Measurements from ENCODE around the gene ESYT1. TPM values are rescaled to one million over a fixed set of nuclear protein-coding genes. Genes with fewer than 3 reads are reported as not detected.
A peak's percentile ranks its signal among the peaks of the same experiment; 100 is the strongest.

The ESYT1 gene
- polyA plus RNA-seq, 1 donor from 2014 or later: 19.6 TPM

- Histone ChIP-seq H3K27me3 (ENCODE audit: insufficient read depth, low read depth, low read length) (no peaks in the 10 kb centered on the region), H3K9ac (ENCODE audit: low read length) (peak overlapping the region; percentile 86)
Observed at GRCh38 chr12:56105609-56105902, 22.5 kb upstream of the ESYT1 start.

GRCh38 chr12:56107242-56107641, 20.8 kb upstream of the ESYT1 start:
- no peaks in the 10 kb centered on the region for H3F3A ChIP-seq (ENCODE audit: insufficient read depth, low read length, poor library complexity, severe bottlenecking)
- H3K4me3 ChIP-seq (ENCODE audit: low read length): no peak overlapping the region
- no peak overlapping the region for H3K4me2 ChIP-seq (ENCODE audit: low read length)
- no peak overlapping the region for H2AFZ ChIP-seq (ENCODE audit: low read depth, low read length)
- H4K20me1 ChIP-seq (ENCODE audit: insufficient read depth): no peaks in the 10 kb centered on the region
- no peaks in the 10 kb centered on the region for H3K27me3 ChIP-seq (ENCODE audit: insufficient read depth, low read depth, low read length)
- H3K9me3 ChIP-seq (ENCODE audit: low read length): no peaks in the 10 kb centered on the region
- no peak overlapping the region for H3K27ac ChIP-seq (ENCODE audit: low read length)
- H3K9me2 ChIP-seq (ENCODE audit: insufficient read depth, low read length): no peaks in the 10 kb centered on the region
- TF ChIP-seq MXI1 (conservative IDR thresholded peaks at IDR 0.05; ENCODE audit: poor library complexity, severe bottlenecking): no peak
- no peak for TF ChIP-seq TAF1 (IDR thresholded peaks at IDR 0.05; ENCODE audit: low read depth)
- TF ChIP-seq CTCF (IDR thresholded peaks at IDR 0.05; ENCODE audit: poor library complexity, severe bottlenecking): no peak
- TF ChIP-seq POLR2AphosphoS5 (IDR thresholded peaks at IDR 0.05): no peak
- no peak for TF ChIP-seq SMC3 (conservative IDR thresholded peaks at IDR 0.05; ENCODE audit: poor library complexity)
- no peak for TF ChIP-seq EP300 (conservative IDR thresholded peaks at IDR 0.05; ENCODE audit: poor library complexity, severe bottlenecking)
- TF ChIP-seq EZH2 (IDR thresholded peaks at IDR 0.05; ENCODE audit: borderline replicate concordance, insufficient read depth, low read length, poor library complexity, severe bottlenecking): no peak
- TF ChIP-seq REST (IDR thresholded peaks at IDR 0.05; ENCODE audit: borderline replicate concordance): no peak
- TF ChIP-seq RAD21 (conservative IDR thresholded peaks at IDR 0.05): no peak
- no peak overlapping the region for H3K9ac ChIP-seq (ENCODE audit: low read length)
- H3K36me3 ChIP-seq (ENCODE audit: insufficient read depth, low read length): no peaks in the 10 kb centered on the region
- peaks cover 24% of the 10 kb centered on the region for H3K79me2 ChIP-seq (replicated peaks; ENCODE audit: insufficient read depth, low read length)

More at GRCh38 chr12:56105609-56105902, 22.5 kb upstream of the ESYT1 start:
- TF ChIP-seq RAD21 (conservative IDR thresholded peaks at IDR 0.05): no peak
- no peak for TF ChIP-seq SMC3 (conservative IDR thresholded peaks at IDR 0.05; ENCODE audit: poor library complexity)
- no peak for TF ChIP-seq CTCF (IDR thresholded peaks at IDR 0.05; ENCODE audit: poor library complexity, severe bottlenecking)
- TF ChIP-seq EP300 (conservative IDR thresholded peaks at IDR 0.05; ENCODE audit: poor library complexity, severe bottlenecking): no peak
- TF ChIP-seq TAF1 (IDR thresholded peaks at IDR 0.05; ENCODE audit: low read depth): no peak
- TF ChIP-seq POLR2AphosphoS5 (IDR thresholded peaks at IDR 0.05): no peak
- H3K9me3 ChIP-seq (ENCODE audit: low read length): no peaks in the 10 kb centered on the region
- no peaks in the 10 kb centered on the region for H3K36me3 ChIP-seq (ENCODE audit: insufficient read depth, low read length)
- H3K9me2 ChIP-seq (ENCODE audit: insufficient read depth, low read length): no peaks in the 10 kb centered on the region
- no peaks in the 10 kb centered on the region for H3F3A ChIP-seq (ENCODE audit: insufficient read depth, low read length, poor library complexity, severe bottlenecking)
- peak overlapping the region; percentile 89 for H3K4me2 ChIP-seq (ENCODE audit: low read length)
- H3K27ac ChIP-seq (ENCODE audit: low read length): no peak overlapping the region
- no peak overlapping the region for H2AFZ ChIP-seq (ENCODE audit: low read depth, low read length)
- H4K20me1 ChIP-seq (ENCODE audit: insufficient read depth): no peaks in the 10 kb centered on the region
- peaks cover 24% of the 10 kb centered on the region for H3K79me2 ChIP-seq (replicated peaks; ENCODE audit: insufficient read depth, low read length)
- H3K4me3 ChIP-seq (ENCODE audit: low read length): peak overlapping the region; percentile 97
